RWPE2 (cell line): Measurements from ENCODE around the gene FOXL2NB.

Experiments
- ATAC-seq: fragments of 200-7000 bp; cut with Tn5 transposase; 3 replicates; pipeline ENCODE4 v1.9.1; 2021; ENCODE audit warnings: low read depth
- DNase-seq: peaks from one replicate; pipeline ENCODE4 v3.0.0-alpha.2; 2020; ENCODE audit warnings: low spot score
- H3K27ac ChIP-seq: fragments of 450-650 bp; 2 replicates; pipeline ENCODE4 v1.5.1; 2017; ENCODE audit warnings: mild to moderate bottlenecking; ENCODE audit not compliant: poor library complexity, severe bottlenecking
- H3K27me3 ChIP-seq: fragments of 250-450 bp; sonication (Bioruptor Pico); 2 replicates; pipeline ENCODE4 v1.5.1; 2021; ENCODE audit warnings: mild to moderate bottlenecking, moderate library complexity; ENCODE audit not compliant: insufficient read depth, poor library complexity, severe bottlenecking
- H3K36me3 ChIP-seq: fragments of 250-450 bp; sonication (Bioruptor Pico); 2 replicates; pipeline ENCODE4 v1.5.1; 2020; ENCODE audit warnings: low read depth, mild to moderate bottlenecking, moderate library complexity
- H3K4me1 ChIP-seq: fragments of 250-450 bp; sonication (Bioruptor Pico); 2 replicates; pipeline ENCODE4 v1.5.1; 2021; ENCODE audit warnings: mild to moderate bottlenecking, moderate library complexity; ENCODE audit not compliant: insufficient read depth, poor library complexity, severe bottlenecking
- H3K4me3 ChIP-seq: fragments of 250-450 bp; sonication (Bioruptor Pico); 2 replicates; pipeline ENCODE4 v1.5.1; 2021; ENCODE audit warnings: mild to moderate bottlenecking, moderate library complexity; ENCODE audit not compliant: severe bottlenecking
- H3K9me3 ChIP-seq: fragments of 250-450 bp; sonication (Bioruptor Pico); 2 replicates; pipeline ENCODE4 v1.5.1; 2021; ENCODE audit warnings: mild to moderate bottlenecking, moderate library complexity; ENCODE audit not compliant: severe bottlenecking
- CTCF ChIP-seq: fragments of 450-650 bp; IDR thresholded peaks from one replicate; pipeline ENCODE4 v1.5.1; 2017; ENCODE audit warnings: mild to moderate bottlenecking, moderate library complexity; ENCODE audit not compliant: poor library complexity, severe bottlenecking

FOXL2NB gene

DNA sequence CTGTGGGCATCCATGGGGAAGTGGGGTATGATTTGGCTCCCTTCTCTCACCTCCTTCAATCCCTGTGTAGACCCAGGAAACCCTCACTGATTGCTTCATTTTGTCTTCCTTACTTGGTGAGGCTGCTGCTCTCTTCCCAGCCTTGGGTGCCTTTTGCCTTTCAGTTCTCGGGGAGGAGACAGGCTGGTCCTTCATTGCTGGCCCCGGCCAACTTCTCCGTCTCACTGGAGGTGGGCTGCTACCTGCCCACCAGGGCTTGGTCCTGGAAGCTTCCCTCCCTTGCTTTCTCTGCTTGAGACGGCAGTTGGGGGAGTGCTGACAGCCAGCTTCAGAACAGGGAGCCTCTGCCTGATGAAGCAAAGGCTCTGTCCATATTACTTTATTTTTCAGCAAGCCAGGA is 4.7 kb upstream of the FOXL2NB start:
- DNase-seq (no peak), ATAC-seq (no peak)
- Histone ChIP-seq H3K36me3 (no peaks in the 10 kb centered on the region), H3K4me3 (no peak overlapping the region), H3K27me3 (peaks cover 98% of the 10 kb centered on the region), H3K4me1 (no peaks in the 10 kb centered on the region), H3K9me3 (no peaks in the 10 kb centered on the region), H3K27ac (no peak overlapping the region)
- TF ChIP-seq CTCF = no peak

DNA sequence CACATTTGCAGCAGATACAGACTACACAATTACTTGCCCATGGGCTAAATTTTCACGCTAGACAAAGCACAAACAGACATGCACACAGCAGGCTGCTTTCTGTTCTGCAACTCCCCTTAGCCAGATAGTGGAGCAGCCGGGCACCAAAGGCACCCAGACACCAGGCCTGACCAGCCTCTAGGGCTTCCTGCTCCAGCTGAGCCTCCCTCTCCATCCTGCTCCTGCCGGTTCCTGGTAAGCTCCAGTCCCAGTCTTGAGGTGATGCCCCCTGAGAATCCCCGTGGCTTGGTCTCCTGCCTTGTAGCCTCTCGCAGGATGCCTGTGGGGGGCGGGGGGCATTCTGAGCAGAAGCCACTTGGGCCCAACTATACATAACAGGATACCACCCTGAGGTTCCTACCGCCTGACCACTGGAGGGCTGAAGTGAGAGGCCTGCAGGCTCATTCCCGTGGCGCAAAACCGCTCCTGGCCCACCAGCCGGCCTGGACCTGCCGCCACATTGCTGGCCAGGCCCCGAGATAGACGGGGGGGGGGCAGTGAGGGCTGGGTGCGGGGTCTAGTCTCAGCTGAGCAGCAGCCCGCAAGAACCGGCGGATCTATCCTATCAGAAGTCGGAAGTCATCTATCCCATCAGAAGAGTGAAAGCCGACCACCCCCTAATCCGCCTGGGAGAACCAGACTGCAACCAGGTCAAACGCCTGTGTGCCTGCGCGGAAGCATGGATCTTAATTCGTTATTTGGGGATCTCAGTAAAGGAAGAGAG is 4.0 kb upstream of the FOXL2NB start:
- no peaks in the 10 kb centered on the region for H3K9me3 ChIP-seq
- H3K36me3 ChIP-seq = no peaks in the 10 kb centered on the region
- no peak for TF ChIP-seq CTCF
- H3K27ac ChIP-seq = no peak overlapping the region
- ATAC-seq = no peak
- no peak overlapping the region for H3K4me3 ChIP-seq
- H3K4me1 ChIP-seq = no peaks in the 10 kb centered on the region
- H3K27me3 ChIP-seq = peaks cover 98% of the 10 kb centered on the region
- no peak for DNase-seq

DNA sequence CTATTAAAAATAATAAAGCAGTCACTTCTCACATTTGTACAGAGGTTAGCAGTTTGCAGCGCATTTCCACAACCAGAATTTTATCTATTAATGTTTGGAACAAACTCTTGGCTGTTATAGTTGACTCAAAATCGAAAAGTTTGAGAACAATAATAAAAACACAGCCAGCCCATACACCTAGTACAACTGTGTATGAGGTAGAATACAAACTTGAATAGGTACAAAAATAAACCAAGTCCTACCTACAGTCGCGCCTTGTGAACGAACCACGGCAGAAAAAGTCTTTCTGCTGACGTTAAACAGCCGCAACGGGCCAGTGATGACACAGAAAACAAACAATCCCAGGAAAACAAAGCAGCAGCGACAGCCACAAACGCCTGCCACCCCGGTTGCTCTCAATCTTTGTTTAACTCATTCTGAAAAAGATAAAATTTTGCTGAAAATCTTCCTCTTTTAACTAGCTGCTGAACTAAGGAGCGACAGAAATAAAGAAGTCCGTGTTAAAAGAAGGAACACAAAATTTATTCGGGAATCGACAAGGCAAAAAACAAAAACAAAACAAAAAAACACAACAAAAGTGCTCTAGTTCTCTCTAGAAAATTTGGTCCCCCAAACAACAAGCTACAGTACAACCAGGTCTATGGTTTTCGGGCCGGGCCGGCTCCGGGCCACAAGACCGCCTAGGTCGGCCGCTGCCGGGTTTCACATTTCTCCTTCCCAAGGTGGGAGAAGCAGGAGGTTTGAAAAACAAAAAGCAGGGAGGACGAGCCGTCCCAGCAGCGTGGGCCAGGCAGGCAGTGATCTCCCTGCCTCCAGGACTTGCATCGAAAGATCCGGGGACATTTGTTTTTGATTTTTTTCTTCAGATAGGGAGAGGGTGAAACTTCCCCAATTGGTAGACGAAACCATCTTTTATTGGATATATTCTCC is 3.0 kb upstream of the FOXL2NB start:
- ATAC-seq (no peak), DNase-seq (no peak)
- H3K4me1 ChIP-seq = no peaks in the 10 kb centered on the region
- H3K36me3 ChIP-seq = no peaks in the 10 kb centered on the region
- no peak overlapping the region for H3K4me3 ChIP-seq
- TF ChIP-seq CTCF = no peak
- peaks cover 98% of the 10 kb centered on the region for H3K27me3 ChIP-seq
- no peak overlapping the region for H3K27ac ChIP-seq
- no peaks in the 10 kb centered on the region for H3K9me3 ChIP-seq

GRCh38 chr3:138944654-138944928 is 2.4 kb upstream of the FOXL2NB start:
- H3K4me3 ChIP-seq = no peak overlapping the region
- ATAC-seq = no peak
- no peak overlapping the region for H3K27ac ChIP-seq
- H3K9me3 ChIP-seq = no peaks in the 10 kb centered on the region
- DNase-seq = no peak
- no peaks in the 10 kb centered on the region for H3K4me1 ChIP-seq
- no peaks in the 10 kb centered on the region for H3K36me3 ChIP-seq
- peaks cover 98% of the 10 kb centered on the region for H3K27me3 ChIP-seq
- no peak for TF ChIP-seq CTCF
